ENCODE results near the gene ZNF695. TPM values are rescaled to one million over a fixed set of nuclear protein-coding genes. Genes with fewer than 3 reads are reported as not detected.

ZNF695 gene
- polyA plus RNA-seq, 1 of the 3 experiments (the other 2 are of a cell fraction) = 3.2 TPM

DNA sequence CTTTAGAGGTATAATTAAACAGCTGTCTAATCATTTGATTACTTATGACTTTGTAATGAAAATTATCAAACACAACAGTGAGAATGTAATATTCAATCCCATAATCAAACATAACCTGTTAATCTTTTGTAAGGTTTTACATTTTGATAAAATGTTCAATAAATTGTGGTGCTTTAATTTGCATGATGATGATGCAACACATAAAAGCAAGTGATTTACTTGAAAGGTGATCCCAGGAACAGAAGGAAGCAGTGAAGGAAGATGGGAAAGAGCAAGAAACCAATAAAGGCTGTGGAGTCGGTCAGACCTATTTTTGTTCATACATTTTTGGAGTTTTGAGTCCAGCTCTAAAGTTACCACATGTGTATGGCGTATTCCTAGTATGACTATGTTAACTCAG lies 29.6 kb downstream of the ZNF695 start:
- no peak for DNase-seq
- Histone ChIP-seq H3K4me2 (no peak overlapping the region), H2AFZ (ENCODE audit: low read depth) (no peak overlapping the region), H3F3A (replicated peaks; ENCODE audit: insufficient read depth) (no peaks in the 10 kb centered on the region), H3K4me1 (ENCODE audit: control insufficient read depth in 1 of 2, insufficient read depth in 2 of 2, low read depth in 1 of 2, low read length in 1 of 2) (no peaks in the 10 kb centered on the region), H3K4me3 (ENCODE audit: low read depth in 2 of 2, low read length in 1 of 2) (no peak overlapping the region), H3K9me2 (no peaks in the 10 kb centered on the region), H4K20me1 (ENCODE audit: insufficient read depth) (no peaks in the 10 kb centered on the region), H3K9me3 (peaks cover 24% of the 10 kb centered on the region; the same call in 1 of the 2 replicates), H3K36me3 (replicated peaks in 1 of 2; ENCODE audit: control insufficient read depth in 1 of 2, insufficient read depth in 2 of 2, low read length in 1 of 2) (peaks cover 0 to 25% of the 10 kb centered on the region in 2 experiments), H3K79me2 (ENCODE audit: insufficient read depth) (no peaks in the 10 kb centered on the region), H3K9ac (no peak overlapping the region), H3K27me3 (ENCODE audit: insufficient read depth) (no peaks in the 10 kb centered on the region), H3K27ac (ENCODE audit: low read depth in 2 of 2, low read length in 1 of 2) (no peak overlapping the region)
- TF ChIP-seq, protein P1, sequence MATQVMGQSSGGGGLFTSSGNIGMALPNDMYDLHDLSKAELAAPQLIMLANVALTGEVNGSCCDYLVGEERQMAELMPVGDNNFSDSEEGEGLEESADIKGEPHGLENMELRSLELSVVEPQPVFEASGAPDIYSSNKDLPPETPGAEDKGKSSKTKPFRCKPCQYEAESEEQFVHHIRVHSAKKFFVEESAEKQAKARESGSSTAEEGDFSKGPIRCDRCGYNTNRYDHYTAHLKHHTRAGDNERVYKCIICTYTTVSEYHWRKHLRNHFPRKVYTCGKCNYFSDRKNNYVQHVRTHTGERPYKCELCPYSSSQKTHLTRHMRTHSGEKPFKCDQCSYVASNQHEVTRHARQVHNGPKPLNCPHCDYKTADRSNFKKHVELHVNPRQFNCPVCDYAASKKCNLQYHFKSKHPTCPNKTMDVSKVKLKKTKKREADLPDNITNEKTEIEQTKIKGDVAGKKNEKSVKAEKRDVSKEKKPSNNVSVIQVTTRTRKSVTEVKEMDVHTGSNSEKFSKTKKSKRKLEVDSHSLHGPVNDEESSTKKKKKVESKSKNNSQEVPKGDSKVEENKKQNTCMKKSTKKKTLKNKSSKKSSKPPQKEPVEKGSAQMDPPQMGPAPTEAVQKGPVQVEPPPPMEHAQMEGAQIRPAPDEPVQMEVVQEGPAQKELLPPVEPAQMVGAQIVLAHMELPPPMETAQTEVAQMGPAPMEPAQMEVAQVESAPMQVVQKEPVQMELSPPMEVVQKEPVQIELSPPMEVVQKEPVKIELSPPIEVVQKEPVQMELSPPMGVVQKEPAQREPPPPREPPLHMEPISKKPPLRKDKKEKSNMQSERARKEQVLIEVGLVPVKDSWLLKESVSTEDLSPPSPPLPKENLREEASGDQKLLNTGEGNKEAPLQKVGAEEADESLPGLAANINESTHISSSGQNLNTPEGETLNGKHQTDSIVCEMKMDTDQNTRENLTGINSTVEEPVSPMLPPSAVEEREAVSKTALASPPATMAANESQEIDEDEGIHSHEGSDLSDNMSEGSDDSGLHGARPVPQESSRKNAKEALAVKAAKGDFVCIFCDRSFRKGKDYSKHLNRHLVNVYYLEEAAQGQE (IDR thresholded peaks at IDR 0.05; ENCODE audit: low read depth, low read length) = no peak
- TF ChIP-seq, protein P2, sequence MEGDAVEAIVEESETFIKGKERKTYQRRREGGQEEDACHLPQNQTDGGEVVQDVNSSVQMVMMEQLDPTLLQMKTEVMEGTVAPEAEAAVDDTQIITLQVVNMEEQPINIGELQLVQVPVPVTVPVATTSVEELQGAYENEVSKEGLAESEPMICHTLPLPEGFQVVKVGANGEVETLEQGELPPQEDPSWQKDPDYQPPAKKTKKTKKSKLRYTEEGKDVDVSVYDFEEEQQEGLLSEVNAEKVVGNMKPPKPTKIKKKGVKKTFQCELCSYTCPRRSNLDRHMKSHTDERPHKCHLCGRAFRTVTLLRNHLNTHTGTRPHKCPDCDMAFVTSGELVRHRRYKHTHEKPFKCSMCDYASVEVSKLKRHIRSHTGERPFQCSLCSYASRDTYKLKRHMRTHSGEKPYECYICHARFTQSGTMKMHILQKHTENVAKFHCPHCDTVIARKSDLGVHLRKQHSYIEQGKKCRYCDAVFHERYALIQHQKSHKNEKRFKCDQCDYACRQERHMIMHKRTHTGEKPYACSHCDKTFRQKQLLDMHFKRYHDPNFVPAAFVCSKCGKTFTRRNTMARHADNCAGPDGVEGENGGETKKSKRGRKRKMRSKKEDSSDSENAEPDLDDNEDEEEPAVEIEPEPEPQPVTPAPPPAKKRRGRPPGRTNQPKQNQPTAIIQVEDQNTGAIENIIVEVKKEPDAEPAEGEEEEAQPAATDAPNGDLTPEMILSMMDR (IDR thresholded peaks at IDR 0.05) = no peak
- TF ChIP-seq CHD2 (IDR thresholded peaks at IDR 0.05; ENCODE audit: low read length, partially characterized antibody) (no peak), RXRA (IDR thresholded peaks at IDR 0.05; ENCODE audit: borderline replicate concordance, low read depth) (no peak), RCOR1 (IDR thresholded peaks at IDR 0.05; ENCODE audit: low read length) (no peak), ELF1 (IDR thresholded peaks at IDR 0.05) (no peak), FOXM1 (IDR thresholded peaks at IDR 0.05; ENCODE audit: low read depth) (no peak), FOSL2 (IDR thresholded peaks at IDR 0.05; ENCODE audit: borderline replicate concordance, low read depth) (no peak)
- TF ChIP-seq, protein P3, sequence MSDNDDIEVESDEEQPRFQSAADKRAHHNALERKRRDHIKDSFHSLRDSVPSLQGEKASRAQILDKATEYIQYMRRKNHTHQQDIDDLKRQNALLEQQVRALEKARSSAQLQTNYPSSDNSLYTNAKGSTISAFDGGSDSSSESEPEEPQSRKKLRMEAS (IDR thresholded peaks at IDR 0.05; ENCODE audit: low read depth) = no peak
- TF ChIP-seq, protein P4, sequence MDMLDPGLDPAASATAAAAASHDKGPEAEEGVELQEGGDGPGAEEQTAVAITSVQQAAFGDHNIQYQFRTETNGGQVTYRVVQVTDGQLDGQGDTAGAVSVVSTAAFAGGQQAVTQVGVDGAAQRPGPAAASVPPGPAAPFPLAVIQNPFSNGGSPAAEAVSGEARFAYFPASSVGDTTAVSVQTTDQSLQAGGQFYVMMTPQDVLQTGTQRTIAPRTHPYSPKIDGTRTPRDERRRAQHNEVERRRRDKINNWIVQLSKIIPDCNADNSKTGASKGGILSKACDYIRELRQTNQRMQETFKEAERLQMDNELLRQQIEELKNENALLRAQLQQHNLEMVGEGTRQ (IDR thresholded peaks at IDR 0.05; ENCODE audit: borderline replicate concordance, low read depth, low read length) = no peak
- TF ChIP-seq, protein P5, sequence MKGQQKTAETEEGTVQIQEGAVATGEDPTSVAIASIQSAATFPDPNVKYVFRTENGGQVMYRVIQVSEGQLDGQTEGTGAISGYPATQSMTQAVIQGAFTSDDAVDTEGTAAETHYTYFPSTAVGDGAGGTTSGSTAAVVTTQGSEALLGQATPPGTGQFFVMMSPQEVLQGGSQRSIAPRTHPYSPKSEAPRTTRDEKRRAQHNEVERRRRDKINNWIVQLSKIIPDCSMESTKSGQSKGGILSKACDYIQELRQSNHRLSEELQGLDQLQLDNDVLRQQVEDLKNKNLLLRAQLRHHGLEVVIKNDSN (IDR thresholded peaks at IDR 0.05; ENCODE audit: borderline replicate concordance, low read depth) = no peak
- POLR2A ChIA-PET = no interaction called here
- CTCF ChIA-PET = no interaction called here
- WGBS (ENCODE audit: low lambda C conversion rate) = 96% methylated on average over 2 of the region's 2 CpGs
